Uterus (tissue), 2 donors: ENCODE measurements around the gene PTPRD.

Experiments
- POLR2A ChIP-seq, 2 donors: fragments of 450-650 bp; IDR thresholded peaks; one replicate each; pipeline ENCODE4 v1.6.1; 2016; ENCODE audit warnings: antibody characterized with exemption in 2 of 2, mild to moderate bottlenecking in 1 of 2, moderate library complexity in 1 of 2
- TF ChIP-seq, protein P1 (sequence below), 4 experiments: fragments of 200-600 bp in 2 of 4; fragments of 450-650 bp in 2 of 4; sonication (generic) in 2 of 4; IDR thresholded peaks; one replicate each; pipeline ENCODE4 v1.5.1; 2016 to 2019; ENCODE audit warnings: antibody characterized with exemption in 4 of 4, mild to moderate bottlenecking in 2 of 4, moderate library complexity in 1 of 4

DNA sequence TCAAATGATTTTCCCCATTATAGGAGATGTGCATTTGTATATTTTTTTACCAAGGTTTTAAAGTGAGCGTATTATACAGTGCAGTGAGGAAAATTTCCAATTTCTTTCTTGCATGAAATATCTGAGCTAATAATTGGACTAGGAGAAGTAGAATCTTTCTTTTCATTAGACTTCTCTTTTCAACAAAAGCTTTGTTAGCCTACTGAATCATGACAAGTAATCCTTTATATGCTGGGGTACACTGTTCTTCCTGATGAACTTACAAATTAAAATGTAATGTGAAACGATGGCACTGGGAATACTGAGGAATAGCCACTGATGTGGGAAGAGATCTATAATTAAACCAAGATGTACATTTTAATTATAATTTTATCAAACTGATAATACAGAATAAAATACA, 829.6 kb downstream of the PTPRD start:
- TF ChIP-seq, protein P1, sequence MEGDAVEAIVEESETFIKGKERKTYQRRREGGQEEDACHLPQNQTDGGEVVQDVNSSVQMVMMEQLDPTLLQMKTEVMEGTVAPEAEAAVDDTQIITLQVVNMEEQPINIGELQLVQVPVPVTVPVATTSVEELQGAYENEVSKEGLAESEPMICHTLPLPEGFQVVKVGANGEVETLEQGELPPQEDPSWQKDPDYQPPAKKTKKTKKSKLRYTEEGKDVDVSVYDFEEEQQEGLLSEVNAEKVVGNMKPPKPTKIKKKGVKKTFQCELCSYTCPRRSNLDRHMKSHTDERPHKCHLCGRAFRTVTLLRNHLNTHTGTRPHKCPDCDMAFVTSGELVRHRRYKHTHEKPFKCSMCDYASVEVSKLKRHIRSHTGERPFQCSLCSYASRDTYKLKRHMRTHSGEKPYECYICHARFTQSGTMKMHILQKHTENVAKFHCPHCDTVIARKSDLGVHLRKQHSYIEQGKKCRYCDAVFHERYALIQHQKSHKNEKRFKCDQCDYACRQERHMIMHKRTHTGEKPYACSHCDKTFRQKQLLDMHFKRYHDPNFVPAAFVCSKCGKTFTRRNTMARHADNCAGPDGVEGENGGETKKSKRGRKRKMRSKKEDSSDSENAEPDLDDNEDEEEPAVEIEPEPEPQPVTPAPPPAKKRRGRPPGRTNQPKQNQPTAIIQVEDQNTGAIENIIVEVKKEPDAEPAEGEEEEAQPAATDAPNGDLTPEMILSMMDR (IDR thresholded peaks at IDR 0.05) = no peak
- TF ChIP-seq POLR2A (IDR thresholded peaks at IDR 0.05) = no peak
